ENCODE measurements around the gene ITGB3BP. TPM values are rescaled to one million over a fixed set of nuclear protein-coding genes. Genes with fewer than 3 reads are reported as not detected.

The ITGB3BP gene
- total RNA-seq = 11.5 and 33.5 TPM in 2 replicates

GRCh38 chr1:63522891-63523728 is at the start of gene ITGB3BP, which contains the start of gene EFCAB7:
ITGB3BP (minus strand) TSS chr1:63523225; CDS start chr1:63523133, 92 bp downstream.
EFCAB7 (plus strand) TSS chr1:63523525; CDS start chr1:63525573, 2,048 bp downstream.

Other genes starting within 250 kb of the ITGB3BP start
- gene FOXD3, start 200.7 kb downstream of the ITGB3BP start, total RNA-seq = not detected in 2 replicates
- gene ALG6, start 155.6 kb downstream of the ITGB3BP start, total RNA-seq = 11.7 and 14.1 TPM in 2 replicates
- gene EFCAB7, start 300 bp upstream of the ITGB3BP start, total RNA-seq = 3.9 and 6.3 TPM in 2 replicates
- gene PGM1, start 70.2 kb upstream of the ITGB3BP start, total RNA-seq = 103 and 108 TPM in 2 replicates